HepG2 (cell line): Measurements from ENCODE around the gene HACD1. TPM values are rescaled to one million over a fixed set of nuclear protein-coding genes. Genes with fewer than 3 reads are reported as not detected.

Experiments used
- ARNT2 ChIP-seq: sonication (generic); formaldehyde crosslinking; IDR thresholded peaks from 2 replicates; pipeline ENCODE4 v1.8.0; 2022; ENCODE audit warnings: mild to moderate bottlenecking, low read depth, missing genetic modification reagents, moderate library complexity
- CBX5 ChIP-seq: sonication (generic); formaldehyde crosslinking; IDR thresholded peaks from 2 replicates; pipeline ENCODE4 v1.4.0; 2020; ENCODE audit warnings: missing genetic modification reagents, borderline replicate concordance
- E2F5 ChIP-seq: sonication (generic); formaldehyde crosslinking; conservative IDR thresholded peaks from 2 replicates; pipeline ENCODE4 v1.4.0; 2020; ENCODE audit warnings: missing genetic modification reagents
- ESRRA ChIP-seq: sonication (generic); formaldehyde crosslinking; IDR thresholded peaks from 2 replicates; pipeline ENCODE4 v1.5.1; 2020; ENCODE audit warnings: mild to moderate bottlenecking, low read depth, missing genetic modification reagents
- FOXM1 ChIP-seq: sonication (generic); formaldehyde crosslinking; IDR thresholded peaks from 2 replicates; pipeline ENCODE4 v1.5.0; 2020; ENCODE audit warnings: missing genetic modification reagents
- HBP1 ChIP-seq: IDR thresholded peaks from 2 replicates; pipeline ENCODE4 v1.6.1; 2016; ENCODE audit warnings: low read depth, control low read depth
- HOXA3 ChIP-seq: sonication (generic); formaldehyde crosslinking; IDR thresholded peaks from 2 replicates; pipeline ENCODE4 v1.5.0; 2020; ENCODE audit warnings: missing genetic modification reagents
- KMT2A ChIP-seq: sonication (generic); formaldehyde crosslinking; IDR thresholded peaks from 2 replicates; pipeline ENCODE4 v1.4.0; 2020; ENCODE audit warnings: missing genetic modification reagents
- MLX ChIP-seq: IDR thresholded peaks from 2 replicates; pipeline ENCODE4 v1.6.1; 2016
- MTA3 ChIP-seq: sonication (generic); formaldehyde crosslinking; IDR thresholded peaks from 2 replicates; pipeline ENCODE4 v1.4.0; 2020; ENCODE audit warnings: missing genetic modification reagents
- NFKB2 ChIP-seq: sonication (generic); formaldehyde crosslinking; IDR thresholded peaks from 2 replicates; pipeline ENCODE4 v1.4.0; 2020; ENCODE audit warnings: missing genetic modification reagents, borderline replicate concordance
- SRY ChIP-seq: sonication (generic); formaldehyde crosslinking; IDR thresholded peaks from 2 replicates; pipeline ENCODE4 v1.8.0; 2022; ENCODE audit warnings: mild to moderate bottlenecking, missing genetic modification reagents
- TARDBP ChIP-seq: sonication (generic); formaldehyde crosslinking; IDR thresholded peaks from 2 replicates; pipeline ENCODE4 v1.8.0; 2022; ENCODE audit warnings: mild to moderate bottlenecking, missing genetic modification reagents
- TOE1 ChIP-seq: sonication (generic); formaldehyde crosslinking; IDR thresholded peaks from 2 replicates; pipeline ENCODE4 v1.4.0; 2020; ENCODE audit warnings: mild to moderate bottlenecking, missing genetic modification reagents
- XBP1 ChIP-seq: sonication (generic); formaldehyde crosslinking; IDR thresholded peaks from 2 replicates; pipeline ENCODE4 v1.5.0; 2020; ENCODE audit warnings: missing genetic modification reagents
- ZBTB37 ChIP-seq: sonication (generic); formaldehyde crosslinking; IDR thresholded peaks from 2 replicates; pipeline ENCODE4 v1.4.0; 2020; ENCODE audit warnings: mild to moderate bottlenecking, missing genetic modification reagents
- ZBTB44 ChIP-seq: sonication (generic); formaldehyde crosslinking; IDR thresholded peaks from 2 replicates; pipeline ENCODE4 v1.4.0; 2020; ENCODE audit warnings: missing genetic modification reagents
- ZKSCAN5 ChIP-seq: sonication (generic); formaldehyde crosslinking; IDR thresholded peaks from 2 replicates; pipeline ENCODE4 v1.5.1; 2020; ENCODE audit warnings: mild to moderate bottlenecking, missing genetic modification reagents
- ZMYM3 ChIP-seq: sonication (generic); formaldehyde crosslinking; IDR thresholded peaks from 2 replicates; pipeline ENCODE4 v1.5.1; 2020; ENCODE audit warnings: mild to moderate bottlenecking, missing genetic modification reagents
- ZNF17 ChIP-seq: sonication (generic); formaldehyde crosslinking; IDR thresholded peaks from 2 replicates; pipeline ENCODE4 v1.5.0; 2020; ENCODE audit warnings: mild to moderate bottlenecking, missing genetic modification reagents
- ZNF207 ChIP-seq: fragments of 450-650 bp; IDR thresholded peaks from 2 replicates; pipeline ENCODE4 v1.6.1; 2016; ENCODE audit warnings: antibody characterized with exemption, borderline replicate concordance
- ZNF446 ChIP-seq: sonication (generic); formaldehyde crosslinking; IDR thresholded peaks from 2 replicates; pipeline ENCODE4 v1.5.0; 2020; ENCODE audit warnings: mild to moderate bottlenecking, missing genetic modification reagents
- ZNF572 ChIP-seq: sonication (generic); formaldehyde crosslinking; IDR thresholded peaks from 2 replicates; pipeline ENCODE4 v1.5.1; 2020; ENCODE audit warnings: mild to moderate bottlenecking, missing genetic modification reagents
- ZNF724P ChIP-seq: sonication (generic); formaldehyde crosslinking; IDR thresholded peaks from 2 replicates; pipeline ENCODE4 v1.8.0; 2022; ENCODE audit warnings: missing genetic modification reagents, borderline replicate concordance
- ZNF879 ChIP-seq: sonication (generic); formaldehyde crosslinking; IDR thresholded peaks from 2 replicates; pipeline ENCODE4 v1.8.1; 2023; ENCODE audit warnings: missing genetic modification reagents
- ZNF891 ChIP-seq: sonication (generic); formaldehyde crosslinking; IDR thresholded peaks from 2 replicates; pipeline ENCODE4 v1.5.0; 2020; ENCODE audit warnings: mild to moderate bottlenecking, missing genetic modification reagents
- polyA plus RNA-seq, 8 experiments: library from polyadenylated mRNA; depleted of rRNA in 3 of 8; stranded (reverse) in 7 of 8; unstranded in 1 of 8; fragments of >200 nt; fragmentation: Illumina TruSeq in 4 of 8; extraction: Trizol in 4 of 8; gene quantifications; 2 replicates each; pipeline versions ENCODE4 v1.2.1 to v1.2.3, GENCODE V29; 2011 to 2016; ENCODE audit warnings: low read depth in 4 of 8, missing spikeins in 1 of 8, mixed read lengths in 1 of 8; ENCODE audit not compliant: insufficient read depth in 1 of 8
- total RNA-seq, 5 experiments: library from RNA; depleted of rRNA; stranded (reverse); fragments of >200 nt; fragmentation: Illumina TruSeq; extraction: Trizol; gene quantifications; 2 replicates each; pipeline ENCODE4 v1.2.3, GENCODE V29; 2016; ENCODE audit warnings: low read depth in 1 of 5

HACD1 gene
- total and polyA plus RNA-seq, 2 of the 13 experiments (the other 11 are each of a cell fraction or from before 2014, with no cell fraction given), result 43.4 to 47.6 TPM

- TF ChIP-seq ZNF879 (CRISPR knock-in tag) (no peak), ZNF17 (no peak), CBX5 (CRISPR knock-in tag) (no peak), HBP1 (CRISPR knock-in tag) (0 out of 2 replicates have a peak, but pooled peaks have one; percentile 46), TOE1 (CRISPR knock-in tag) (no peak), ZBTB37 (CRISPR knock-in tag) (no peak), MTA3 (CRISPR knock-in tag) (no peak), TARDBP (no peak), ARNT2 (peak; percentile 72), XBP1 (no peak), HOXA3 (CRISPR knock-in tag) (peak; percentile 45), MLX (CRISPR knock-in tag) (no peak), ZMYM3 (CRISPR knock-in tag) (peak; percentile 43; the same call in 1 of the 2 replicates), ZNF572 (CRISPR knock-in tag) (no peak), ZBTB44 (CRISPR knock-in tag) (no peak), ZNF446 (CRISPR knock-in tag) (peak; percentile 58; the same call in 1 of the 2 replicates), NFKB2 (0 out of 2 replicates have a peak, but pooled peaks have one; percentile 15), E2F5 (CRISPR knock-in tag) (no peak), ZNF724P (CRISPR knock-in tag) (peak; percentile 78; the same call in 1 of the 2 replicates), ESRRA (CRISPR knock-in tag) (no peak), SRY (CRISPR knock-in tag) (peak; percentile 61; the same call in 1 of the 2 replicates), ZNF207 (no peak), FOXM1 (CRISPR knock-in tag) (no peak), KMT2A (CRISPR knock-in tag) (no peak), ZKSCAN5 (CRISPR knock-in tag) (no peak), ZNF891 (CRISPR knock-in tag) (no peak)
Observed at GRCh38 chr10:17617031-17617911, at the start of gene HACD1 (continued).
